HG03097 (cell line): ENCODE results near the gene ANAPC10.
"Not testable (repeated sequence)": the region's sequence is repeated elsewhere in the genome, so short reads cannot be mapped to it uniquely, and the experiment has no call there.

Experiments used
- ATAC-seq: cut with Tn5 transposase; IDR thresholded peaks from one replicate; pipeline ENCODE4 v1.9.1; 2021; ENCODE audit not compliant: unreplicated experiment, low FRiP score

ANAPC10 gene

DNA sequence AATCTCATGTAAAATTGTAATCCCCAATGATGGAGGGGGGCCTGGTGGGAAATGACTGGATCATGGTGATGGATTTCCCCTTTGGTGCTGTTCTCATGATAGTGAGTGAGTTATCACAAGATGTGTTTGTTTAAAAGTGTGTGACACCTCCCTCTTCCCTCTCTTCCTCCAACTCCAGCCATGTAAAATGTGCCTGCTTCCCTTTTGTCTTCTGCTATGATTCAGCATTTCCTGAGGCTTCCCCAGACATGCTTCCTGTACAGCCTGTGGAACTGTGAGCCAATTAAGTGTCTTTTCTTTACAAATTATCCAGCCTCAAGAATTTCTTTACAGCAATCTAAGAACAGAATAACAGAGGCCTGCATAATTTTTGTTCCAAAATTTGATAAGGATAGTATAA, 85.2 kb downstream of the ANAPC10 start:
- no peak for ATAC-seq

DNA sequence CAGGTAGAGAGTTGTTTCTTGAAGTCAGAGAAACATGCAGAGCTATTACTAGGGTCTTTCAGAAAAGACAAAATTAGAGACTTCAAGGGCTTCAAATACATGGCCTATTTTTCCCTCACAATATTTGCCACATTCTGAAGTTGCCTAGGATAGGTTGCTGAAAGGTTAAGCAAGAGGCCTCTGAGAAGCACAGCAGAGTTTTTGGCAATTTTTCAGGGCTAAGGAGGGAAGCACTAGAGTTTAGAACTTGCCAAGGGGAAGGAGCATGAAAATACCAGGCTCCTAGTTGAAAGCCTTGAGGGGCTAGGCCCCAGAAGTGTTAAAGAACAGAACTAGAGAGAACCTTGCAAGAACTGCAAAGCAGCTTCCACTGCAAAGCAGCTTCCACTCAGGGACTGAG, 86.4 kb downstream of the ANAPC10 start:
- no peak for ATAC-seq

DNA sequence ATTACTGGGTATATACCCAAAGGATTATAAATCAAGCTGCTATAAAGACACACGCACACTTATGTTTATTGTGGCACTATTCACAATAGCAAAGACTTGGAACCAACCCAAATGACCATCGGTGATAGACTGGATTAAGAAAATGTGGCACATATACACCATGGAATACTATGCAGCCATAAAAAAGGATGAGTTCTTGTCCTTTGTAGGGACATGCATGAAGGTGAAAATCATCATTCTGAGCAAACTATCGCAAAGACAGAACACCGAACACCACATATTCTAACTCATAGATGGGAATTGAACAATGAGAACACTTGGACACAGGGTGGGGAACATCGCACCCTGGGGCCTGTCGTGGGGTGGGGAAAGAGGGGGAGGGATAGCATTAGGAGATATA, 87.7 kb downstream of the ANAPC10 start:
- ATAC-seq: not testable (repeated sequence)

- ATAC-seq: no peak
These were observed 94.3 kb downstream of the ANAPC10 start for GRCh38 chr4:145003675-145004074.

GRCh38 chr4:145001635-145002034, 96.4 kb downstream of the ANAPC10 start:
- no peak for ATAC-seq

- ATAC-seq: not testable (repeated sequence)
These were observed 97.3 kb downstream of the ANAPC10 start for GRCh38 chr4:145000656-145001055.

GRCh38 chr4:144989306-144989705, 108.7 kb downstream of the ANAPC10 start:
- ATAC-seq: no peak

DNA sequence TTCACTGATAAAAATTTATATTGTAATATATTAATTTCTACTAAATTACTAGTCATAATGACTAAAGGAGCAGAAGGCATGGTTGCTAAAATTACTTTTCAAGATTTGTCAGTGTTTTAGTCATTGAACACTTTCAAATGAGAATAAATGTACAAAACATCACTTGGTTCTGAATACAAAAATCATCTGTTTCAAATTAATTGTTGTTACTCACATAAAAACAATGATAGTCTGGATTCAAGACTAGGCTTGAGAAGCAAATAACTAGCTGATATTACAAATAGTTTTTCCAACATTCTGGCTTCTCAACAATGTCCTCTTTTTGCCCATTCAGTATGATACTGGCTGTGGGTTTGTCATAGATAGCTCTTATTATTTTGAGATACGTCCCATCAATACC, 112.5 kb downstream of the ANAPC10 start:
- ATAC-seq: no peak

DNA sequence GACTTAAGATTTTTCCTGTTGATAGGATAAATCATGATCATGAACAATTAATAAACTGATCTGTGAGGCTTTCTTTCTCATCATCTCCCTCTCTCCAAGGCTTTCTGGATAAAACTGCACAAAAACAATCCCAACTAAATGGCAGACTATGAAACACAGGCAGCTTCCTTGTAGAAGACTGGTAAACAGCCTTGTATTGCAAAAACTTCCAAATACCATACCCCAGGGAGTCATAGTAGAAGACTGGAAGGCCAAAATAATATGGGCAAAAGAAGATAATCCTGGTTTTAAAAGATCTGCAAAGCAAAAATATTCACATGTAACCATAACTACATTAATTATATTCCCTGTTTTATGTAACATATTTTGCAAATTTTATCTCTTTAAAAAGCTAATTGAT, 113.0 kb downstream of the ANAPC10 start:
- ATAC-seq: no peak

DNA sequence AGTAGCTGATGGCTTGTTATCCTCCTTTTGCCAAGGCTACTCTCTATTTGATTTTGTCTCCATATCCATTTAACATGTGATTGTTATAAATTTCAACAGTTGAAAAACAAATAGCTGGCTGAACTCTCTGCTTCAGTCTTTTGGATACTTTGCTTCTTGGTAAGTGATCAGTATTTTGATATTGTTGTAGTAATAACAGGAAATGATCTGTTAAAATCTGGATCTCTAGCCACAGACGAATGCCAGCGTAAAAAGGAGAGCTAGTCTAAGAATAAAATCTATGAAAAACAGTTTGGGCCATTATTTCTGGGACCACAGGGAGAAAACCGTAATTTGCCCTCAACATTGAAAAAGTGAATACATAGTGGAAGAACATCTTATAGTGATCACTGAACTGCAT, 113.8 kb downstream of the ANAPC10 start:
- ATAC-seq: no peak

DNA sequence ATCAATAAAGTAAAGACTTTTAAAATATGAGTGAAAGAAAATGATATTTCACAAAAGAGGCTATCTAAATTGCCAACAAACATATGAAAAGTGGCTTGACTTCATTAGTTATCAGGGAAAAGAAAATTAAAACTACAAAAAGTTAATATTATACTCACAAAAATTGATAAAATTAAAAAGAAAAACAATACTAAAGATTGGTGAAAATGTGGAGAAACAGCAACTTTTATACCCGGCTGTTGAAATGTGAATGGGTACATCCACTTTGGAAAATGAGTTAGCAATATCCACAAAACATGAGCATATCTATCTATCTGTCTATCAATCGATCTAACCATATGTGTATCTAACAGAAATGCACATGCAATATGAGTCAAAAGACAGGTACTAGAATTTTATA, 122.3 kb downstream of the ANAPC10 start:
- no peak for ATAC-seq

DNA sequence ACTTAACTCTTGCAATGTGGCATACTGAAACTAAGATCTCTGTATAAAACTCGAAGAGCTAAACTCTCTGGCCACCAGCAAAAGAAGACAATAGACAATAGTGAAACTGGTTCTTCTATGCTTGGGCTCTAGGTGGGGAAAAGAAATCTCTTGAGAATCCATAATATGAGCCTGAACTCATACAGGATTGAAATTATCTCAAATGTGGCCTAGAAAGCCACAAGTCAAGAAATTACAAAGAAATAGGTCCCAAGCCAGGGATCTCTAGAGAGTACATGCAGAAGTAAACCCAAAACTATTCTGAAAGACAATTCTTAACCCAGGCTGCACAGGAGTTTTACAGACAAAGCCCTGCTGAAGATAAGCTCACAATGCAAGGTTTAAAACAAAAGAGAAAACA, 127.4 kb downstream of the ANAPC10 start:
- peak; percentile 52 for ATAC-seq

GRCh38 chr4:144969821-144970220, 128.2 kb downstream of the ANAPC10 start:
- ATAC-seq: no peak

- no peak for ATAC-seq
These were observed 129.4 kb downstream of the ANAPC10 start for GRCh38 chr4:144968606-144969005.

DNA sequence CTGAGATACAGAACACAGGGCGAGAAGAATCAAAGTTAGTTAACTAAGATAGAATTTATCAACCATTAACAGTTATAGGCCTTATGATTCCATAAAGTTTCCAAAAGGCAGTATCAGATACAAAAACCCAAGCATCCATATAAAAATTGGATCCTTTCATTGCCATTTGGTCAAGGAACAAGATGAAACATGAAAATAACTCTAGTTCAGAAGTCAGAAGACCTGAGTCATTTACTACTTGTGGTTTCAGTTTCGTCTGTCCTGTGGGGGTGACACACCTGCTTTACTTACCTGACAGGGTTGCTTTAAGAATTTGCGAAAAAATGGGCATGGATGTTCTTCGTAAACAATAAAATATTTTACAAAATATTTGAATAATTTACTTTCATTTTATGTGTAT, 130.8 kb downstream of the ANAPC10 start:
- ATAC-seq: peak; percentile 70

- ATAC-seq: no peak
These were observed 135.7 kb downstream of the ANAPC10 start for GRCh38 chr4:144962300-144962699.

GRCh38 chr4:144955104-144955503, 142.9 kb downstream of the ANAPC10 start:
- ATAC-seq: no peak

GRCh38 chr4:144954230-144954629, 143.8 kb downstream of the ANAPC10 start:
- ATAC-seq: no peak

- ATAC-seq: no peak
These were observed 149.6 kb downstream of the ANAPC10 start for GRCh38 chr4:144948421-144948820.

- ATAC-seq: no peak
These were observed 150.0 kb downstream of the ANAPC10 start for GRCh38 chr4:144948009-144948408.
